ENCODE measurements around the gene UBXN10. TPM values are rescaled to one million over a fixed set of nuclear protein-coding genes. Genes with fewer than 3 reads are reported as not detected.

UBXN10 gene
- total RNA-seq, 1 donor from 2014 or later: 3.1 TPM

DNA sequence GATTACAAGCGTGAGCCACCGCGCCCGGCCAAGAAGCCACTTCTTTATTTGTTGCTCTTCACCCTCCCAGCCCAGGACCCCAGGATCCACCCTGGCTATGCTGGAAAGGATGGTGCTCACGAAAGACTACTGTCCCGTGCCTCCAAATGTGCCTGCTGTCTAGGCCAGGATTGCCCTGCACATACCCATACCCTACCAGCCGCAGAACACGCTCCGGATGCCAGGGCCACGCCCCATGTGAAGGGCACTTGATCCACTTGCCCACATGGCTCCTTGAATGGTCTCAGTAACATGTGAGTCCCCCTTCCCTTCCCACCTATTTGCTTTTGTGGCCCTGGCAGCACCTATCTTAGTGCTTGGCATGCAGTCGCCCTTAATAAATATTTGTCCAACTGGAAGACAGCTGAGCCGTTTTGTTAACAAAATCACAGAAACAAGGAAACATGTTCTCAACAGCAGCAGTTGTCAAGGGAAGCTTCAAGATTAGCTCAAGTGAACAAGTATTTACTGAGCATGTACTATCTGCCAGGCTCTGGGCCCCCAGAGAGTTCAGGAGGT is 13.8 kb upstream of the UBXN10 start:
- no peaks in the 10 kb centered on the region for H3K36me3 Mint-ChIP-seq (ENCODE audit: insufficient read depth)
- H3K4me1 Mint-ChIP-seq (ENCODE audit: low read depth): no peaks in the 10 kb centered on the region
- no peaks in the 10 kb centered on the region for H3K9me3 Mint-ChIP-seq (ENCODE audit: low read depth)
- H3K4me3 Mint-ChIP-seq (ENCODE audit: low read depth): no peak overlapping the region
- H3K27me3 Mint-ChIP-seq: peaks cover 40% of the 10 kb centered on the region
- no peak overlapping the region for H3K27ac Mint-ChIP-seq
- TF ChIP-seq, protein P1, sequence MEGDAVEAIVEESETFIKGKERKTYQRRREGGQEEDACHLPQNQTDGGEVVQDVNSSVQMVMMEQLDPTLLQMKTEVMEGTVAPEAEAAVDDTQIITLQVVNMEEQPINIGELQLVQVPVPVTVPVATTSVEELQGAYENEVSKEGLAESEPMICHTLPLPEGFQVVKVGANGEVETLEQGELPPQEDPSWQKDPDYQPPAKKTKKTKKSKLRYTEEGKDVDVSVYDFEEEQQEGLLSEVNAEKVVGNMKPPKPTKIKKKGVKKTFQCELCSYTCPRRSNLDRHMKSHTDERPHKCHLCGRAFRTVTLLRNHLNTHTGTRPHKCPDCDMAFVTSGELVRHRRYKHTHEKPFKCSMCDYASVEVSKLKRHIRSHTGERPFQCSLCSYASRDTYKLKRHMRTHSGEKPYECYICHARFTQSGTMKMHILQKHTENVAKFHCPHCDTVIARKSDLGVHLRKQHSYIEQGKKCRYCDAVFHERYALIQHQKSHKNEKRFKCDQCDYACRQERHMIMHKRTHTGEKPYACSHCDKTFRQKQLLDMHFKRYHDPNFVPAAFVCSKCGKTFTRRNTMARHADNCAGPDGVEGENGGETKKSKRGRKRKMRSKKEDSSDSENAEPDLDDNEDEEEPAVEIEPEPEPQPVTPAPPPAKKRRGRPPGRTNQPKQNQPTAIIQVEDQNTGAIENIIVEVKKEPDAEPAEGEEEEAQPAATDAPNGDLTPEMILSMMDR (IDR thresholded peaks at IDR 0.05; ENCODE audit: unreplicated experiment): no peak
- DNase-seq (ENCODE audit: low spot score, unreplicated experiment): no peak

DNA sequence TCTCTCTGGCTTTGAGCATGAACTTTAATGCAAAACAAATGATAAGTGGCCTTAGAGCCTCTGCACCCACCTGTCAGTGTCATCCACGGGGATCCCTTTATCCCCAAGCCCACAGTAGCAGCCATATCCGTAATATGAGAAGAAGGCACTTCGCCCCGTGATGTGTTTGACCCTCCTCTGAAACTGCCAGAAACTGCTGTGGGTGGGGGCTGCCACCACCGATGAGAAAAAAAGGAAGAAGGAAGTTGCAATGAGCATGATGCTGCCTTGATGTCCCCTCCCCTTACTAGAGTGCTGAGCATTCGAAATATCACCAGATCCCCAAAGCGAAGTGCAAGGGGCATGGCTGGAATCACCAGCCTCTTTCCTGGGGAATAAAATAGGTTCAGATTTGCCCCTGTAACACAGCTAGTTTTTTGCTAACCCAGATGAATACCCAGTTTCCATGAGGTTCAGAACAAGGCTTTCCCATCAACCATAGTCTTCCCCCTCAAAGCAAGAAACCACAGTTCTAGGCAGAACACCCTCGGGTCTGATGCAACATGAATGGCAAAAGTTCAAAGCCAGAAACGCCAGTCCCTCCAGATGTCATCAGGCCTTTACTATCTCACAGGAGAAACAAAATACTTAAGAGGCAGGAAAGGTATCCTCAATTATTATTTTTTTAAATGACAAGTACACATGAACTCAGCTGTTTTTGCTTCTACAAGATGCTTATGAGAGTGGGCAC is 10.8 kb upstream of the UBXN10 start:
- no peak for DNase-seq (ENCODE audit: low spot score, unreplicated experiment)
- Mint-ChIP-seq H3K27me3 (peaks cover 51% of the 10 kb centered on the region), H3K4me3 (ENCODE audit: low read depth) (no peak overlapping the region), H3K9me3 (ENCODE audit: low read depth) (peaks cover 3% of the 10 kb centered on the region), H3K4me1 (ENCODE audit: low read depth) (peaks cover 3% of the 10 kb centered on the region), H3K27ac (no peak overlapping the region), H3K36me3 (ENCODE audit: insufficient read depth) (no peaks in the 10 kb centered on the region)
- TF ChIP-seq, protein P1 (IDR thresholded peaks at IDR 0.05; ENCODE audit: unreplicated experiment): no peak

DNA sequence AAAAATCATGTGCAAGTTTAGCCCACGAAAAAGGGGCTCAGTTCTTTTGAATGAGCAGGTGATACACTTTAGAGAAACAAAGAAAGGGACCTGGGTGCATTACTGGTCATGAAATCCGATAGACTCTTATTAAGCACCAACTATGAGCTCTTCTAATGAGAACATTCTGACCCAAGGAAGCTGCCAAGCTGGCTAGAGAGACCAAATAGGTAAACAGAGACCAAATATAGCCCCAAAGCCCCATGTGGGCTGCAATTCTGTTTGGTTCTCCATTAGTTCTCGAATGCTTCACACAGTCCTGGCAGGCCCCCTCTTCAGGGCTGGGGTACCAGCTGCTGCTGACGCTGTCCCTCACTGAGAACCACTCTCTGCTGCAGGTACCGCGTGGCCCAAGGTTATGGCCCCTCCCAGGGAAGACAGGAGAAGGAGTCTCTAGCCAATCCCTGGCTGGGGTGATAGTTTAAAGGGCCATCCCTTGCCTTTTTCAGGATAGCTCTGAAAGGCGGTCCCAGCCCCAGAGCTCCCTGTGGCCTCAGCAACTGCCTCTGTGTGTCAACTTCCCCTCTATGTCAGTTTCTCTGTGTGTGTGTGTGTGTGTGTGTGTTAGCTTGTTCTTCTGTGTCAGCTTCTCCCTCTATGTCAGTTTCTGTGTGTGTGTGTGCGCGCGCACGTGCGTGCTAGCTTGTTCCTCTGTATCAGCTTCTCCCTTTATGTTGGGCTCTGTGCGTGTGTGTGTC is 7.1 kb upstream of the UBXN10 start:
- Mint-ChIP-seq H3K27ac (no peak overlapping the region), H3K27me3 (peaks cover 50% of the 10 kb centered on the region), H3K4me3 (ENCODE audit: low read depth) (no peak overlapping the region), H3K9me3 (ENCODE audit: low read depth) (peaks cover 4% of the 10 kb centered on the region), H3K36me3 (ENCODE audit: insufficient read depth) (no peaks in the 10 kb centered on the region), H3K4me1 (ENCODE audit: low read depth) (peaks cover 23% of the 10 kb centered on the region)
- DNase-seq (ENCODE audit: low spot score, unreplicated experiment): no peak
- TF ChIP-seq, protein P1 (IDR thresholded peaks at IDR 0.05; ENCODE audit: unreplicated experiment): no peak

DNA sequence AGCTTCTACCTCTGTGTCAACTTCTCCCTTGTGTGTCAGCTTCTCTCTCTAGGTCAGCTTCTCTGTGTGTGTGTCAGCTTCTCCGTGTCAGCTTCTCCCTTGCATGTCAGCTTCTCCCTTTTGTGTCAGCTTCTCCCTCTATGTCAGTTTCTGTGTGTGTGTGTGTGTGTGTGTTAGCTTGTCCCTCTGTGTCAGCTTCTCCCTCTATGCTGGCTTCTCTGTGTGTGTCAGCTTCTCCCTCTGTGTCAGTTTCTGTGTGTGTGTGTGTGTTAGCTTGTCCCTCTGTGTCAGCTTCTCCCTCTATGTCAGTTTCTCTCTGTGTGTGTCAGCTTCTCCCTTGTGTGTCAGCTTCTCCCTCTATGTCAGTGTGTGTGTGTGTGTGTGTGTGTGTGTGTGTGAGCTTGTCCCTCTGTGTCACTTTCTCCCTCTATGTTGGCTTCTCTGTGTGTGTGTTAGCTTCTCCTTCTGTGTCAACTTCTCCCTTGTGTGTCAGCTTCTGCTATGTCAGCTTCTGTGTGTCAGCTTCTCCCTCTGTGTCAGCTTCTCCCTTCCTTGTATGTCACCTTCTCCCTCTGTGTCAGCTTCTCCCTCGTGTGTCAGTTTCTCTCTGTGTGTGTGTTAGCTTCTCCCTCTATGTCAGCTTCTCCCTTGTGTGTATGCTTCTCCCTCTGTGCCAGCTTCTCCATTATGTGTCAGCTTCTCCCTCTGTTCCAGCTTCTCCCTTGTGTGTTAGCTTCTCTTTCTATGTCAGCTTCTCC is 6.3 kb upstream of the UBXN10 start:
- Mint-ChIP-seq H3K9me3 (ENCODE audit: low read depth) (peaks cover 4% of the 10 kb centered on the region), H3K4me1 (ENCODE audit: low read depth) (peaks cover 23% of the 10 kb centered on the region), H3K27me3 (peaks cover 48% of the 10 kb centered on the region), H3K36me3 (ENCODE audit: insufficient read depth) (no peaks in the 10 kb centered on the region), H3K27ac (no peak overlapping the region), H3K4me3 (ENCODE audit: low read depth) (no peak overlapping the region)
- TF ChIP-seq, protein P1 (IDR thresholded peaks at IDR 0.05; ENCODE audit: unreplicated experiment): no peak
- no peak for DNase-seq (ENCODE audit: low spot score, unreplicated experiment)
